T-cell (primary cell): ENCODE data around the gene KRTAP21-2. TPM values are rescaled to one million over a fixed set of nuclear protein-coding genes. Genes with fewer than 3 reads are reported as not detected.

Experiments
- total RNA-seq, 35 experiments: library from RNA in 6 of 35; stranded (reverse) in 6 of 35; fragments of 120-200 nt in 1 of 35; gene quantifications; one replicate each; pipeline versions ENCODE4 v1.2.1 to v1.2.4 and lab custom pipeline; 2013 to 2026

The KRTAP21-2 gene
- total RNA-seq, 5 donors from 2014 or later (not counting 1 experiment from before 2014, with no cell fraction given), result not detected

Other genes with a start within 250 kb of the KRTAP21-2 start
- not detected for gene KRTAP19-5, start 245.1 kb downstream of the KRTAP21-2 start, total RNA-seq
- not detected for gene KRTAP19-6, start 205.4 kb downstream of the KRTAP21-2 start, total RNA-seq
- gene KRTAP19-7, start 185.9 kb downstream of the KRTAP21-2 start, total RNA-seq, result not detected
- gene KRTAP22-2, start 156.9 kb downstream of the KRTAP21-2 start, total RNA-seq, result not detected
- not detected for gene KRTAP6-3, start 154.8 kb downstream of the KRTAP21-2 start, total RNA-seq
- gene KRTAP6-2, start 148.4 kb downstream of the KRTAP21-2 start, total RNA-seq, result not detected
- not detected for gene KRTAP22-1, start 146.2 kb downstream of the KRTAP21-2 start, total RNA-seq
- not detected for gene KRTAP6-1, start 133.3 kb downstream of the KRTAP21-2 start, total RNA-seq
- gene KRTAP20-1, start 130.8 kb downstream of the KRTAP21-2 start, total RNA-seq, result not detected
- gene KRTAP20-4, start 126.6 kb downstream of the KRTAP21-2 start, total RNA-seq, result not detected
- gene KRTAP20-2, start 112.1 kb downstream of the KRTAP21-2 start, total RNA-seq, result not detected
- gene KRTAP20-3, start 104.4 kb downstream of the KRTAP21-2 start, total RNA-seq, result not detected
- gene KRTAP21-3, start 28.5 kb downstream of the KRTAP21-2 start, total RNA-seq, result not detected
- gene KRTAP21-1, start 8.2 kb upstream of the KRTAP21-2 start, total RNA-seq, result not detected
- not detected for gene KRTAP8-1, start 66.0 kb upstream of the KRTAP21-2 start, total RNA-seq
- gene KRTAP7-1, start 82.5 kb upstream of the KRTAP21-2 start, total RNA-seq, result not detected
- not detected for gene KRTAP11-1, start 134.3 kb upstream of the KRTAP21-2 start, total RNA-seq